HG02885 (cell line): ENCODE results near the gene OR1A2.
"Not testable (repeated sequence)": the region's sequence is repeated elsewhere in the genome, so short reads cannot be mapped to it uniquely, and the experiment has no call there.

Experiments used
- ATAC-seq: cut with Tn5 transposase; IDR thresholded peaks from one replicate; pipeline ENCODE4 v1.9.1; 2021; ENCODE audit warnings: mild to moderate bottlenecking; ENCODE audit not compliant: unreplicated experiment, poor library complexity

The OR1A2 gene

GRCh38 chr17:3197219-3197618 is at the start of gene OR1A2:
TSS of gene OR1A2 (plus strand) at chr17:3197519. CDS start at chr17:3197519, 0 bp downstream.
- ATAC-seq = no peak

GRCh38 chr17:3157218-3157617 is 40.1 kb upstream of the OR1A2 start:
- ATAC-seq = no peak

GRCh38 chr17:3167574-3167973 is 29.7 kb upstream of the OR1A2 start:
- no peak for ATAC-seq

DNA sequence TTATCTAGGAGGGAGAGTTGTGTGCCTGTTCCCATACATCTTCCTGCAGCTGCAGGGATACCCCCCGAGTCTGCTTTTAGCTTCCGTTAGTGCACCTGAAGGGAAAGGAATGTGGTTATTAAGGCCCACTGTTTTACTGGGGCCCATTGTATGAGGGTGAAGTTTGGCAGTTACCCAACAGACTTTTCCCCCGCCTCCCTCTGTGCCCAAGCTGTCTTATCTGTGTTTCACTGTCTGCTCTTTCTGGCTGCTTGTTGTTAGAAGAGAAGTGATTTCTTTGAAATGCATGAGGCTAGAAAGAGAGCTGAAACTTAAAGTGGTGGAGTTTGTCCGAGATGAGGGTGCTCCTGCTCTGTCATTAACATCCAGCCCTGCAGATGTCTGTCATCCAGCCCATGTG is 7.4 kb upstream of the OR1A2 start:
- ATAC-seq = no peak

GRCh38 chr17:3207367-3207766 is 10.0 kb downstream of the OR1A2 start, which contains the start of gene OR1A1:
TSS of gene OR1A1 (plus strand) at chr17:3207667. CDS start at chr17:3215621, 7,954 bp downstream.
- no peak for ATAC-seq

DNA sequence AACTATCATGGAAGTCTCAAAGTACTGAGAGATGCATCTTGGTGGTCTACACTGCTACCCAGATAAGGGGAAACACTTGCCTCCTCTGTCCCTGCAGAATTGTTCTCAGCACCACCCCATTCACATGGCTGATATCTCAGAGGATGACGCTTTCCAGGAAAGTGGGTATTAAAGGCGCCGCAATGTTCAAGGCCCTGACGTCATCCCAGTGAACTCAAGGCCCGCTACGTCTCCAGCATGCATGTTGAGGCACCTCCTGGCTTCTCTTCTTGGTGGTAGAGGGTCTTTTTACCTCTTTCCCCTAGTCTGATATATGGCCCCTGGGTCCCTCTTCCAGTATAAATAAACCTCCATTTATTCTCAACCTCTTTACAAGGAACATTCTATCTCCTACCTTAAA is 11.2 kb downstream of the OR1A2 start:
- no peak for ATAC-seq

DNA sequence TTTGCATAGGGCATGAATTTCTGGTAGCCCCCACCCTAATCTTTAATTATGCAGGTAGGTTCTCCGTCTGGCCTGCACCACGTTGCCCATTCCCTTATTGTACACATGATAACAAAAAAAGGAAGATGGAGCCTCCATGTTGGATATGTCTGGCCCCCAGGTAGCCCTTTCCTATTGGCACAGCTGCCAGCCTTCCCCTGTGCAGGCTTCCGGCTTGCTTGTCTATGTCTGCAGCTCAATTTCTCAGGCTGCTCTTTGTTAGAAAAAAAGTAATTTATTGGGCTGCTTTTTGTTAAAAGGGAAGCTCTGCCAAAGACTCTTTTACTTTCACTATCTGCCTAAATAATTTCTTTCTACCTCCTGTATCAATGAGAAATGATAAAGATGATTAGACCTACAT is 15.7 kb downstream of the OR1A2 start:
- ATAC-seq = no peak

GRCh38 chr17:3213587-3213986 is 16.3 kb downstream of the OR1A2 start:
- no peak for ATAC-seq

DNA sequence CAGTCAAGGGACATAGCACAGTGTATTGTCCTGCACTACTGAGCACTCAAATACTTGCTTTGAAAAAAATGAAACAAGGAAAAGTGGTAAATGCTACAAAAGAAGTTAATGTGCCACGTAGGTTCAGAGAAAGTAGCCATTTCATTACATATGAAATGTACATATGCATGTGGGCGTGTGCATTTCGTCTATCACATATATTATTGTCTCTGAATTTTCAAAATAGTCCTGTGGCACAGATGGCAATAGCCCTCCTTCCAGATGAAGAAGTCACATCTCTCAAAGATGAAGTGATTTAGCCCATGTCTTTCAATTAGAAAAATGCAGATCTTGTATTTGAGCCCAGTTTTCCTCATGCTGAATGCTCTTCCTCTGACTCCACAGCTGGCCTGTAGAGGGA is 22.7 kb downstream of the OR1A2 start:
- not testable (repeated sequence) for ATAC-seq

GRCh38 chr17:3221850-3222249 is 24.5 kb downstream of the OR1A2 start:
- no peak for ATAC-seq

- no peak for ATAC-seq
These were observed 25.2 kb downstream of the OR1A2 start for GRCh38 chr17:3222505-3222904.

GRCh38 chr17:3224721-3225352 is 27.5 kb downstream of the OR1A2 start:
- ATAC-seq = not testable (repeated sequence)

DNA sequence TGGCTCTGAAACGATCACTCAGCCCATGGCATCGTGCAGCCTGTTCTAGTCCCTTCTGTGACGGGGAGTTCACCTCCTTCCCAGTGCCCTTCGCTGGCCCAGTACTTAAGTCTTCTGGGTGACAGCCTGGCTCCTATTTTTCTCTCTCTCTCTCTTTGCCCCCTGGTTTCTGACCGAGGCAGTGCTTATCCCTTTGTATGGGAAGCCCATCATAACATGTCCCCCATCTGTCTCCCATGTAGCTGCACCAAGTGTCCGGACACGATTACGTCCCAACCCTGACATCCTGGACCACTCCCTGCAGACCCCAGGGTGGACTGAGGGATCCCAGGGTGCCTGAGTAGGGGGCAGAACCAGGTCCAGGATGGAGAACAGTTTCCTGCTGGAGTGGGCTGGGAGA is 35.0 kb downstream of the OR1A2 start:
- not testable (repeated sequence) for ATAC-seq

- not testable (repeated sequence) for ATAC-seq
These were observed 41.4 kb downstream of the OR1A2 start for GRCh38 chr17:3238685-3239084.

DNA sequence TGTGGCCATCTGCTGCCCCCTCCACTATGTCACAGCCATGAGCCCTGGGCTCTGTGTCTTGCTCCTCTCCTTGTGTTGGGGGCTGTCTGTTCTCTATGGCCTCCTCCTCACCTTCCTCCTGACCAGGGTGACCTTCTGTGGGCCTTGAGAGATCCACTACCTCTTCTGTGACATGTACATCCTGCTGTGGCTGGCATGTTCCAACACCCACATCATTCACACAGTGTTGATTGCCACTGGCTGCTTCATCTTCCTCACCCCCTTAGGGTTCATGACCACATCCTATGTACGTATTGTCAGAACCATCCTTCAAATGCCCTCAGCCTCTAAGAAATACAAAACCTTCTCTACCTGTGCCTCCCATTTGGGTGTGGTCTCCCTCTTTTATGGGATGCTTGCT is 43.7 kb downstream of the OR1A2 start:
- ATAC-seq = not testable (repeated sequence)

GRCh38 chr17:3244841-3245240 is 47.5 kb downstream of the OR1A2 start:
- not testable (repeated sequence) for ATAC-seq
